HG03571 (cell line): Measurements from ENCODE around the gene WTIP.

ENCODE experiments used
- ATAC-seq: cut with Tn5 transposase; IDR thresholded peaks from one replicate; pipeline ENCODE4 v1.9.1; 2021; ENCODE audit not compliant: unreplicated experiment

Gene WTIP

GRCh38 chr19:34559045-34559444 is 77.5 kb downstream of the WTIP start:
- no peak for ATAC-seq

- ATAC-seq = no peak
Measured at GRCh38 chr19:34560229-34560628, 78.7 kb downstream of the WTIP start.
